WTC11 (cell line): ENCODE measurements around the gene TCEA2. TPM values are rescaled to one million over a fixed set of nuclear protein-coding genes. Genes with fewer than 3 reads are reported as not detected.

Experiments used
- ATAC-seq: fragments of 200-7000 bp; cut with Tn5 transposase; 2 replicates; pipeline ENCODE4 v1.10.0; 2021; ENCODE audit warnings: mild to moderate bottlenecking, moderate library complexity
- CTCF ChIA-PET: fragments of 300-600 bp; sonication (Branson Sonifier 250); formaldehyde crosslinking; loops from one replicate; lab custom pipeline; 2021; ENCODE audit warnings: antibody characterized with exemption; lab: Charles Lee
- POLR2A ChIA-PET: fragments of 350-600 bp; sonication (Branson Sonifier 250); formaldehyde crosslinking; loops from one replicate; lab custom pipeline; 2021; ENCODE audit warnings: antibody characterized with exemption; lab: Charles Lee
- DNase-seq: peaks from one replicate; pipeline ENCODE4 v3.0.0; 2021; ENCODE audit warnings: low spot score
- H3K27ac Mint-ChIP-seq: 2 replicates; pipeline ENCODE4 v1.8.0; 2021; ENCODE audit warnings: mixed read lengths
- H3K27me3 Mint-ChIP-seq: 2 replicates; pipeline ENCODE4 v1.8.0; 2021; ENCODE audit warnings: low read depth, mild to moderate bottlenecking, moderate library complexity, mixed read lengths
- H3K36me3 Mint-ChIP-seq: 2 replicates; pipeline ENCODE4 v1.8.0; 2021; ENCODE audit warnings: mixed read lengths
- H3K4me1 Mint-ChIP-seq: 2 replicates; pipeline ENCODE4 v1.8.0; 2022; ENCODE audit warnings: mixed read lengths
- H3K4me3 Mint-ChIP-seq: 2 replicates; pipeline ENCODE4 v1.8.0; 2021; ENCODE audit warnings: mild to moderate bottlenecking, moderate library complexity, mixed read lengths
- H3K9me3 Mint-ChIP-seq: 2 replicates; pipeline ENCODE4 v1.8.0; 2021; ENCODE audit warnings: mixed read lengths
- ATF1 ChIP-seq: sonication (generic); formaldehyde crosslinking; IDR thresholded peaks from 2 replicates; pipeline ENCODE4 v1.8.1; 2023; ENCODE audit warnings: mild to moderate bottlenecking, moderate library complexity, missing genetic modification reagents
- ATF2 ChIP-seq: sonication (generic); formaldehyde crosslinking; IDR thresholded peaks from 2 replicates; pipeline ENCODE4 v1.8.1; 2022; ENCODE audit warnings: low read depth, missing genetic modification reagents, borderline replicate concordance
- CTCF ChIP-seq: fragments of 200-600 bp; IDR thresholded peaks from 2 replicates; pipeline ENCODE4 v1.8.0; 2022; ENCODE audit warnings: antibody characterized with exemption
- ERG ChIP-seq: fragments of 250-450 bp; sonication (Bioruptor Pico); IDR thresholded peaks from 2 replicates; pipeline ENCODE4 v1.8.0; 2021; ENCODE audit warnings: mild to moderate bottlenecking
- FOXK1 ChIP-seq: sonication (generic); formaldehyde crosslinking; IDR thresholded peaks from 2 replicates; pipeline ENCODE4 v1.8.0; 2022; ENCODE audit warnings: mild to moderate bottlenecking, moderate library complexity, missing genetic modification reagents
- HMGA2 ChIP-seq: fragments of 250-450 bp; sonication (Bioruptor Pico); IDR thresholded peaks from 2 replicates; pipeline ENCODE4 v1.4.0; 2021; ENCODE audit warnings: mild to moderate bottlenecking, moderate library complexity
- MAX ChIP-seq: sonication (generic); formaldehyde crosslinking; IDR thresholded peaks from 2 replicates; pipeline ENCODE4 v1.8.0; 2022; ENCODE audit warnings: mild to moderate bottlenecking, missing genetic modification reagents
- MLX ChIP-seq: sonication (generic); formaldehyde crosslinking; IDR thresholded peaks from 2 replicates; pipeline ENCODE4 v1.8.1; 2023; ENCODE audit warnings: mild to moderate bottlenecking, missing genetic modification reagents, moderate library complexity
- NFE2L1 ChIP-seq: sonication (generic); formaldehyde crosslinking; IDR thresholded peaks from 2 replicates; pipeline ENCODE4 v1.8.1; 2023; ENCODE audit warnings: missing genetic modification reagents
- NFYB ChIP-seq: sonication (generic); formaldehyde crosslinking; conservative IDR thresholded peaks from 2 replicates; pipeline ENCODE4 v1.8.0; 2022; ENCODE audit warnings: low read depth, missing genetic modification reagents
- NR1H2 ChIP-seq: sonication (generic); formaldehyde crosslinking; IDR thresholded peaks from 2 replicates; pipeline ENCODE4 v1.9.0; 2021; ENCODE audit warnings: mild to moderate bottlenecking, moderate library complexity, missing genetic modification reagents
- OVOL2 ChIP-seq: fragments of 250-450 bp; sonication (Bioruptor Pico); IDR thresholded peaks from 2 replicates; pipeline ENCODE4 v1.9.0; 2021; ENCODE audit warnings: mild to moderate bottlenecking, borderline replicate concordance
- RORB ChIP-seq: fragments of 250-450 bp; sonication (Bioruptor Pico); IDR thresholded peaks from 2 replicates; pipeline ENCODE4 v1.9.0; 2021; ENCODE audit warnings: mild to moderate bottlenecking
- SMAD3 ChIP-seq: sonication (generic); formaldehyde crosslinking; IDR thresholded peaks from 2 replicates; pipeline ENCODE4 v1.8.0; 2022; ENCODE audit warnings: missing genetic modification reagents, mild to moderate bottlenecking, borderline replicate concordance
- SMAD4 ChIP-seq: sonication (generic); formaldehyde crosslinking; IDR thresholded peaks from 2 replicates; pipeline ENCODE4 v1.8.0; 2022; ENCODE audit warnings: mild to moderate bottlenecking, missing genetic modification reagents
- SP1 ChIP-seq: sonication (generic); formaldehyde crosslinking; conservative IDR thresholded peaks from 2 replicates; pipeline ENCODE4 v1.8.1; 2022; ENCODE audit warnings: missing genetic modification reagents
- USF2 ChIP-seq: sonication (generic); formaldehyde crosslinking; IDR thresholded peaks from 2 replicates; pipeline ENCODE4 v1.8.1; 2023; ENCODE audit warnings: mild to moderate bottlenecking, missing genetic modification reagents, moderate library complexity
- ZBTB43 ChIP-seq: sonication (generic); formaldehyde crosslinking; IDR thresholded peaks from 2 replicates; pipeline ENCODE4 v1.8.1; 2023; ENCODE audit warnings: mild to moderate bottlenecking, missing genetic modification reagents
- ZNF138 ChIP-seq: sonication (generic); formaldehyde crosslinking; conservative IDR thresholded peaks from 2 replicates; pipeline ENCODE4 v1.8.1; 2022; ENCODE audit warnings: mild to moderate bottlenecking, moderate library complexity, missing genetic modification reagents
- ZNF219 ChIP-seq: sonication (generic); formaldehyde crosslinking; IDR thresholded peaks from 2 replicates; pipeline ENCODE4 v1.8.0; 2023; ENCODE audit warnings: missing genetic modification reagents, mild to moderate bottlenecking, borderline replicate concordance
- ZNF317 ChIP-seq: sonication (generic); formaldehyde crosslinking; IDR thresholded peaks from 2 replicates; pipeline ENCODE4 v1.8.1; 2023; ENCODE audit warnings: low read depth, mild to moderate bottlenecking, moderate library complexity, missing genetic modification reagents, borderline replicate concordance
- total RNA-seq: library from RNA; stranded (reverse); gene quantifications from 3 replicates; pipeline ENCODE4 v1.2.3, GENCODE V29; 2021

The TCEA2 gene
- total RNA-seq, 1 experiment from 2014 or later, result 55.8 TPM

GRCh38 chr20:64065974-64066343 is 3.0 kb downstream of the TCEA2 start:
- H3K4me3 Mint-ChIP-seq, result no peak overlapping the region
- peaks cover 2% of the 10 kb centered on the region; the same call in 1 of the 2 replicates for H3K27me3 Mint-ChIP-seq
- H3K4me1 Mint-ChIP-seq, result peaks cover 32% of the 10 kb centered on the region
- H3K27ac Mint-ChIP-seq, result peak overlapping the region; percentile 52; the same call in 1 of the 2 replicates
- CTCF ChIA-PET, result interaction anchor here (0.6 to 2.1 kb wide), 10 partner anchors 8 to 570 kb away, joined by 3 to 16 read pairs (median 6); partner anchors contain the start of genes LKAAEAR1, OPRL1 and RGS19
- POLR2A ChIA-PET, result interaction anchor here (1.4 kb wide), 1 partner anchor 14 kb away, joined by 4 read pairs; the partner anchor contains the start of gene OPRL1
- TF ChIP-seq ZNF138 (CRISPR knock-in tag) (no peak), ATF2 (CRISPR knock-in tag) (no peak), ZNF317 (no peak), SMAD4 (no peak), ZNF219 (no peak), MLX (CRISPR knock-in tag) (no peak), FOXK1 (CRISPR knock-in tag) (no peak), RORB (no peak), NFE2L1 (CRISPR knock-in tag) (no peak), ATF1 (CRISPR knock-in tag) (no peak), ZBTB43 (no peak), NR1H2 (CRISPR knock-in tag) (no peak), OVOL2 (CRISPR knock-in tag) (no peak), ERG (CRISPR knock-in tag) (no peak), CTCF (no peak), NFYB (CRISPR knock-in tag) (no peak), SP1 (CRISPR knock-in tag) (no peak), SMAD3 (CRISPR knock-in tag) (no peak), MAX (no peak)
- ATAC-seq, result peak; percentile 14
- H3K36me3 Mint-ChIP-seq, result no peaks in the 10 kb centered on the region
- H3K9me3 Mint-ChIP-seq, result no peaks in the 10 kb centered on the region
- DNase-seq, result peak; percentile 47

- no peak for DNase-seq
- Mint-ChIP-seq H3K4me3 (no peak overlapping the region), H3K9me3 (no peaks in the 10 kb centered on the region), H3K27me3 (peaks cover 2% of the 10 kb centered on the region; the same call in 1 of the 2 replicates), H3K36me3 (no peaks in the 10 kb centered on the region), H3K4me1 (peaks cover 30% of the 10 kb centered on the region), H3K27ac (peak overlapping the region; percentile 30; the same call in 1 of the 2 replicates)
- ATAC-seq, result no peak
- TF ChIP-seq USF2 (no peak), HMGA2 (no peak)
- ChIA-PET CTCF (interaction anchor here (0.7 to 2.1 kb wide), 4 partner anchors 10 to 87 kb away, joined by 3 to 16 read pairs (median 7); partner anchors contain the start of genes OPRL1, PRPF6 and RGS19), POLR2A (interaction anchor here (1.4 kb wide), 1 partner anchor 13 kb away, joined by 4 read pairs; the partner anchor contains the start of gene OPRL1)
Observed at GRCh38 chr20:64067005-64067632, 4.1 kb downstream of the TCEA2 start.
